Stimulated activated CD8-positive, alpha-beta memory T cell treated with anti-CD3 and anti-CD28 coated beads, Interleukin-7, amount 100 ng/mL, for 4 hours (primary cell): ENCODE data around the gene AP2A2.

Experiments
- DNase-seq, 2 donors: peaks; one replicate each; pipeline ENCODE4 v3.0.0-alpha.2; 2020; ENCODE audit warnings: low read depth in 2 of 2

The AP2A2 gene

DNA sequence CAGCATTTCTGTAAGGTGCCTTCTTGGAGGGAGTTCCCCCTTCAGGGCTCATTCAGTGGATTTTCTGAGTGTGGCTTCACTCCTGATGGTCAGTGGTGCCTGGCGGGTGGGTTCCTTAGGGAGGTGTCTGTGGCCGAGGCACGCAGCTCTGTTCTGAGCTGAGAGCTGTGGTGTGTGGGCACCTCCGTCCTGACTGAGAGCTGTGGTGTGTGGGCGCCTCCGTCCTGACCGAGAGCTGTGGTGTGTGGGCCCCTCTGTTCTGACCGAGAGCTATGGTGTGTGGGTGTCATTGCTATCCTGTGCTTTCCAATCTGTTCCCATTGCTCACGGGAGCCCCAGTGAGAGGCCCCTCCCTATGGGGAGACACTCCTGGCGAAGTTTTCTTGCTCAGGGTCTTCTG is 71.0 kb downstream of the AP2A2 start:
- no peak for DNase-seq

DNA sequence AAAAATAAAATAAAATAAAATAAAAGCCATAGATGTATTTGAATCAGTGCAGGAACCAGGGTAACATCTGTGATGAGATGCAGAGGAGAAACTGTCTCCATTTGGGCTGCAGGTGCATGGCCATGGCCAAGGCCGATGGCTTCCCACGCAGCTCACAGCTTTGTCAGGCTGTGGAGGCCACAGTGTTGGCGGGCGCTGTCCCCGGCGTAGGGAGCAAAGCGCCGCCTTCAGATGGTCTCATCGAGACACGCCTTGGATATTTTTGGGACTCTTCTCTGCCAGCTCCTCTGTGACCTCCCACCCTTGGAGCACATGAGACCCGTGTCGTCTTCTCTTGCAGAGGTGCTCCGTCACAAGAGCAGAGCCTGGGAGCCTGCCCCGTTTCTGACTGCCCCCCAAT is 72.2 kb downstream of the AP2A2 start:
- no peak for DNase-seq

DNA sequence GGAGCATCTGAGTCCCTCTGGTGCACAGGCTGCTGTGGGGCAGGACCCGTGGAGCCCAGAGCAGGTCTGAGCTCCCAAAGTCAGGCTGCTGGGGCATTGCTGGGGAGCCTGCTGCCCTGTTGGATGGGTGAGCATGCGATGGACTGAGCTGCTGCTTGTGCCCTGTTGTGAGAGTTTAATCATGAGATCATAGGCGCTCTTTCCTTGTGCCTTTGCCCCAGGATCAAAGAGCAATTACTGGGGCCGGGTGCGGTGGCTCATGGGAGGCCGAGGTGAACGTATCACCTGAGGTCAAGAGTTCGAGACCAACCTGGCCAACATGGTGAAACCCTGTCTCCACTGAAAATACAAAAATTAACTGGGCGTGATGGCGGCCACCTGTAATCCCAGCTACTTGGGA is 73.3 kb downstream of the AP2A2 start:
- DNase-seq = no peak

DNA sequence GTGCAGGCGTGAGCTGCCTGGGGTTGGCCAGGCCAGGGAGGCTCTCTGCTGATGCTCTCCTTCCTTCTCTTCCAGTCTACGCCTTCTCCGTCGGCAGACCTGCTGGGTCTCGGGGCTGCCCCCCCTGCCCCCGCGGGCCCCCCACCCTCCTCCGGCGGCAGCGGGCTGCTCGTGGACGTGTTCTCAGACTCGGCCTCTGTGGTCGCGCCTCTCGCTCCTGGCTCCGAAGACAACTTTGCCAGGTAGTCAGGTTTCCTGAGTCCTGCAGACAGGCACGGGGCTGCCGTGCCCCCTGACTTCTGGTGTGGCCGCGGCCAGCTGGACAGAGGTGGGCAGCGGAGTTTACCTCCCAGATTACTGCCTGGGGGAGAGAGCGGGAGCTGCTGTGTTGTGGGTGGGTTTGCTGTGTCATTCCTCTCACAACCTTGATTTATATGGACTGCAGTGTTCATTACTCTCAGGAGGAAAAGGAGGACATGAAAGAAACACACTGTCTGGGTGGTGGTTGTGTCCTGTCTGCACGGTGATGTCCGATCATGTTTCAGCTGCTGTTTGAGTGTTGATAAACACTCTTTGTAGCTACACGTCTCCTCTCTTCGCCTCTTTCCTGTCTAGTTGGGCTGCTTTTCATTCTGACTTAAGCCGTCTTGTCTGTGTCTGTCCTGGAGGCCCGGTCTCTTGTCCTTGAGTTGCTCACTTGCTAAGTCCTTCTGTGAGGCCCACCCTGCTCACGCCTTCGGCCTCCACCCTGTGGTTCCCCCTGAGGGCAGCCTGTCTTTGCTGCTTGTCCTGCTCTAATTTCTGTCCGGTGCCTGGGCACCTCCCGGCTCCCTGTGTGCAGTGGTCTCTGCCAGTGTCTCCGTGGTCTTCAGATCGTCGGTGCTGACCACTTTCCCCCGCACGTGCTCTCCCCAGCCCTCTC is 74.9 kb downstream of the AP2A2 start:
- DNase-seq = no peak

DNA sequence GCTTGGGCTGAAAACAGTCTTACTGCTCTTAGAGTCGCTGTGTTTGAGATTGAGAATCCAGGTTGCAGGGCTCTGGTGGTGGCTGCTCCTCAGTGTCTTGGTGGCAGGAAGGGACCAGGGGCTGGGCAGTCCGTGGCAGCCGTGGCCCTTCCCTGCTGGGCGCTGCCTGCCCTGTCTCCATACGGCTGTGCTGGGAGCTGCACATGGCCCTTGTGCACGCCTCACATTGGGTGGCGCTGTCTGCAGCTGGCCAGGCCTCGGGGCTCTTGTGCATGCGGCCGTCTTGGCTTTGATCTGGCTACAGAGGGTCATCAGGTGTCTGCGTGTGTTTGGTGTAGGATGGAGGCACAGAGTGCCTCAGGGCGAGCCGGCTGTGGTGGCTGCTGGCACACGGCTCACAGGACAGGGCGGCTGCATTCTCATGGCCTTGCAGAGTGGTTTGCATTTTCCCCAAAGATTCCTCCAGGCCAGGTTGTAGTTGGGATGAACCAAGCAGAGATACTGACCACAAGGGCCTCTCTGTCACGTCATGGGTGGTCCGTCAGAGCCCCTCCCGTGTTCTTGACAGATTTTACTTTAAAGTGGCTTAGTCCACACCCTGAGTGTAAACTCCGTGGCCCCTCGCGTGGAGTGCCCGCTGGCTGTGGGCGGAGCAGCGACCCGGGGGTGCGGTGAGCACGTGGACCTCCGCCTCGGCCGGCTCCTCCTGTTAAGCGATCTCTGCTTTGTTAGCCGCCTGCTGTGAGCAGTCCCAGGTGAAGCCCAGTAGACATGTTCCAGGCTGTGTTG is 76.1 kb downstream of the AP2A2 start:
- DNase-seq = no peak

DNA sequence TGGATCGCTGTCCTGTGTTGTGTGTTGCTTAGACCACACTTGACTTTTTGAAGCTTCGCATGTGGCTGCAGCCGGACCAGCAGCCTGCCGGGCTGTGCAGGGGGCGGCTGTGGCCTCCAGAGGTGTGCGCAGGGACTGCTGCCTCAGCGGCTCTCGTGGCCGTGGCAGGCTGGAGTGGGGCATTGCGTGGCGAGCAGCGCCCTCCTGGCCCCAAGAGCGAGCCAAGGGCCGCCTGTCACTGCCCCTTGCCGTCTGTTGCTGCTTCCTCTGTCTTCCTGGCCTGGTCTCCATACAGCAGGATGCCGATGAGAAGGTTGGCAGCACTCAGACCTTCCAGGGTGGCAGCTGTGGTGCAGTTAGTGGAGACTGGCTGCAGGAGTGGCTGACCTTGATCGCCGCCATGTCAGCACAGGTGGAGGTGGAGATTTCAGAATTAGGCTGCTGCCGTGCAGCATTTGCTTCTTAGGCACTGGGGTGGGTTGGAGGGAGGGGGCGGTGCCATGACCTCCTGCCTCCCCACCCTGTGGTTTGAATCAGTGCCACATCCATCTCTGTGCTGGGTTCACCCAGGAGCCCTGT is 76.8 kb downstream of the AP2A2 start:
- DNase-seq = no peak

DNA sequence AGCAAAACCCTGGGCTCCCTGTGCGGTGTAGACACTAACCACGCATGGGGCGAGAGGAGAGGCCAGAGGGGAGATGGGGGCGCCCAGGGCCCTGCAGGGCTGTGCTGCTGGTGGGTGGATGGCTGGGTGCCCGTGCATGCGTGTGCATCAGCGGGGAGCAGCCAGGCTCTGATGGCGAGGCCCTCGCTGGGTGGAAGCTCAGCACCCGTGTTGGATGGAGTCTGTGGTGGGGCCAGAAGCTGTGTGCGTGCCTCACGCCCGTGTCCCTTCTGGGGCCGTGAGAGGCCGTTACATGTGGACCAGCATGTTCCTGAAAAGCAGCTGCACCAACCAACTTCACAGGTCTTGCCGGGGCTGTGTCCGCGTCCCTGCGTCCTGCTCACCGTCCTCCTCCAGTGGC is 77.5 kb downstream of the AP2A2 start:
- DNase-seq = no peak

DNA sequence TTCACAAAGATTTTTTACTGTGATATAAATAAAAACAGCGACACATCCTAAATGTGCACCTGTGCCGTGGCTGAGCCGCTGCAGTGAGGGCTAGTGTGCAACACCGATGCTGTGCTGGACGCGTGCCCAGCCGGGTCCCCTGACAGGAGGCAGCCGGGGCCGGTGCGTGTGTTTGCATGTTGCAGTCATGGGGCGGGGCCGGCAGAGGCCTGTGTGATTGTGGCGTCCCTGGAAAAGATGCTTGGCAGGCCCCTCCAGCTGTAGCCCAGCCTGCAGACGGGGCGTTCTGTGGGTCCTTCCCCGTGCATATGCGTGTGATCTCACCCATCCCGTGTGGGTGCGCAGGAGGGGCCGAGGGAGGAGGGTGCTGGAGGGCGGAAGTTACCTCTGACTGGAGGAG is 80.3 kb downstream of the AP2A2 start:
- DNase-seq = no peak

DNA sequence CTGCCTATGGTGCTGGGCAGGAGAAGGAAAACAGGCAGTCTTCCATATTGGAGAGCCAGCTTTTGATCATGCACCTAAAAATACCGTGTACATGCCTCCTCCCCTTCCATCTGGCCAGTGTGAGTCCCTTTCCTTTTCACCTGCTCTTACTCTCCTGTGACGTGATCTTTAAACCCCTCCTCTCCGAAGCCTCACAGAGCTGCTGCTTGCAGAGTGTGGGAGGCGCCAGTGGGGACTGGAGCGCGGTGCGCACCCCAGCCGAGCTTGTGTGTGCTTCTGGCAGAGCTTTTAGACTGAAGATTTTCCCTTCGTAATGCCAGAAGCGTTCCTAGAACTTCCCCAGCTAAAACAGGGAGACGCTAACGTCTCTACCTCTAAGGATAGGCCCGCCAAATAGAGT is 81.1 kb downstream of the AP2A2 start:
- DNase-seq = no peak

DNA sequence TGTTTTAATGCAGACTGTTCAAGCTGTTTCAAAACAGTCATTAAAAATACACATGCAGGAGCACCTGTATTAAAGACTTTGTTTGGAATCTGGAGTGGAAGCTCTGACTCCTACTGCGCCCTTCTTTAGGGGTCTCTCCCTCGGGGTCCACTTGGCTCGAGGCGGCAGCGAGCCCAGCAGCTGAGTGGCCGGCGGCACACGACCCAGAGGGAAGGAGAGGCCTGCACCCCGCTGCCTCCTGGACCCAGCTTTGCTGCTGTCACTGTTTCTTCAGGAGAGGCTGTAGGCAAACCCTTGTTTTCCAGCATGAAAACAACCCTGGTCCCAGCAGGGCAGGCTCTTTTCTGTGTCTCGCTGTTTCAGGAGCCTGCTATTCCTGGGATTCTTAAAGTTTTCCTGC is 81.6 kb downstream of the AP2A2 start:
- DNase-seq = no peak

DNA sequence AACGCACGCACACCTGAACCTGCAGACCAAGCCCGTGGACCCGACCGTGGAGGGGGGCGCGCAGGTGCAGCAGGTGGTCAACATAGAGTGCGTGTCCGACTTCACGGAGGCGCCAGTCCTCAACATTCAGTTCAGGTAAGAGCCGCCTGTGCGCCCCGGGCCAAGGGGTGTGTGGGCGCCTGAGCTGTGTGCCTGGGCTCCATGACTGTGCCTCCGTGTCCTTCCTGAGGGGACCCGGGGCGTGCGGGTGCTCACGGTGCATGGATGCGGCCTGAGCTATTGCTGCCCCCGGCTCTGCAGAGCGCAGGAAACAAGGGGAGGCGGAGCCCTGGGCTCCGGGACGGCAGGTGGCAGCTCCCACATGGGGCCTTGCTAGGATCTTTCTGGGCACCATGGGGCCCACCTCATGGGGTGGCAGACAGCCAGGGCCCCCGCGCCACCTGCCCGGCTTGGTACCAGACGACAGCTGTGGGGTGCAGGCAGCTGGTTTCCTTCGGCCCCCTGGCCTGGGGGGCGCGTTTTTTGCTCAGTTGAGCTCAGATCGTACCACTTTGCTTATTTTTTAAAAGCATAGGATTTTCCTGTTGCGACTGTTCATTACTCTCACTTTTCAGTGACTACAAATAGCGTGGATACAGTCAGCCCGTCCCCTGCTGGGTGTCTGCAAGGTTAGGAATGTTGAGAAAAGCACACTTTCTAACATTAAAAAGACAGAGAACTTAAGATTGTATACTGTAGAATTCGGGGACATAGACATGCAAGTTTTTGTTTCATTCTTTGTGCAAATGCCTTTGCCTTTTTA is 82.5 kb downstream of the AP2A2 start:
- DNase-seq = no peak

DNA sequence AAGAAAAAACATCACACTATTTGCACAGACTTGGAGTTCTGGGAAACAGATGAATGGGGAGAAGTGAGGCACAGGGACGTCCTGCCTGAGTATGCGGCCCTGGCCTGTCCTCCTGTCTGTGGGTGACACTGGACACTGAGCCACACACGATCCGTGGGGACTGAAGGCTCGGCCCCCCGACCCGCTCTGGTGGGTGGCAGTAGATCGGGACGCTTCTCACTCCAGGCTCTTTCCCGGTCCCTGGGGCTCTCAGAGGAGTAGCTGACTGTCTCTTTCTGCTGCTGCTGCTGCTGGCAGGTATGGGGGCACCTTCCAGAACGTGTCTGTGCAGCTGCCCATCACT is 83.1 kb downstream of the AP2A2 start:
- no peak for DNase-seq

DNA sequence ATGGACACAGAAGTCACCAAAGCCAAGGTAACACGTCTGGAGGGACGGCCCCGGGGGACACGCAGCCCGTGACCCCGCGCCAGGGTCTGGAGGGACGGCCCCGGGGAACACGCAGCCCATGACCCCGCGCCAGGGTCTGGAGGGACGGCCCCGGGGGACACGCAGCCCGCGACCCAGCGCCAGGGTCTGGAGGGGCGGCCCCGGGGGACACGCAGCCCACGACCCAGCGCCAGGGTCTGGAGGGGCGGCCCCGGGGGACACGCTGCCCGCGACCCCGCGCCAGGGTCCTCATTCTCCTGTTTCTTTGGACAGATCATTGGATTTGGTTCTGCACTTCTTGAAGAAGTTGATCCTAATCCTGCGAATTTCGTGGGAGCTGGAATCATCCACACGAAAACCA is 83.7 kb downstream of the AP2A2 start:
- no peak for DNase-seq

DNA sequence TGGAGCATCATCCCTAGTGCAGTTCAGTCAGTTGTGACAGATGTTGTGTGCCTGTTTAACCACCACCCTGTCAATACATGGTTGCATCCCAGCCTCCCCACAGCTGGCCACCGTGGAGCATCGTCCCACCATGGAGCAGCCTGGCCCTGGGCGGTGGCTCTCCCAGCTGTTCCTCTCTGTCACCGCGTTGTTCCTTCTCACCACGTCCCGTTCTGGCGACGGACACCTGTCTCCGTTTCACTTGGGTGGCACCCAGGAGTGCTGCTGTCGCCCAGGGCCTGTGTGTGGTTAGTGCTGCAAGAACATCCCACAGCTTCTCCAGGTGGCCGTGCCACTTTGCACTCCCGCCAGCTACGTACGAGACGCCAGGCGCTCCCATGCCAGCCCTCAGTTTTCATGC is 84.3 kb downstream of the AP2A2 start:
- no peak for DNase-seq

DNA sequence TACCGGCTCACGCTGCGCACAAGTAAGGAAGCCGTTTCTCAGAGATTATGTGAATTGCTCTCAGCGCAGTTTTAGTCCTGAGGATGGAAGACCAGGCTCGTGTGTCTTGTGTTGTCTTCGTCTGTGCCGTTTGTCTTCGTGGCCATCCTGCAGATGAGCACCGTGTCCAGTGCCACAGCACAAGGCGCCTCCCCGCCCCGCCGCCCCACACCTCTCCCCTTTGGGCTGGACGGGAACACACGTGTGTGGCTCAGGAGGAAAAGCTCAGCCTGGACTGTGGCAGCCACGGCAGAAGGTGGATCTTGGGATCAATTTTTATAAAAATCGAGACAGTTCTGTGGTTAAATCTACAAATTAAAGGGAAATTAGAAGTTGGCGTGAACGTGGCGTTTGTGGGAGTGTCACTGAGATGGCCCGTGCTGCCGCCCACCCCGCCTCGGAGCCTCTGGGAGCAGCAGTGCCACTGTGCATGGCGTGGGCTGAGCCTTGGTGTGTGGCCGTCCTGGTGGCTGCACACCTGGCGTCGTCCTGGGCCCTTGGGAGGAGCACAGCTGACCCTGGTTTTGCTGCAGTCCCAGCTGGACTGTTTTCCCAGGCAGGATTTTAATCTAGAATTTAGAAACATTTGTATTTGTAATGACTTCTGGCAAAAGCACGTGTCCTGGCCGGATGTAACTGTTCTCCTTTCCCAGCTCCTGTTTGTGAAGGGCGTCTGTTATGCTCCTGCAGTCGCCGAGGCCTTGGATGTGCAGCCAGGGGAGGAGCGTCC is 85.1 kb downstream of the AP2A2 start:
- DNase-seq = no peak

DNA sequence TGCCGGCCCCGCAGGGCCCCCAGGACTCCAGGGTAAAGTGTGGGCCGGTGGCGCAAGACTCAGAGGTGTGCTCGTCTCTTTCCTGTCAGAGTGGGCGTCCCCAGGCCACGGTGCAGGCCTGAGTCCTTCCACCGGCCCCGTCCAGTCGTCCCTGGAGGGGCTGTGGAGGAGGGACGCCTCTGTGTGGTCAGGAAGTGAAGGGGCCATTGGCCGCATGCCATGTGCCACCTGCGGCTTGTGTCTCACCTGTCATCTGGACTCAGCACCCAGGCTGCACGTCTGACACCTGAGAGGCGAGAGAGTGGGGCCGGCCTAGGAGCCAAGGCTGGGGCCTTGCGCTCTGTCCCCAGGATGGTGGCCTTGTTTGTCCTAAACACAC is 85.6 kb downstream of the AP2A2 start:
- no peak for DNase-seq

DNA sequence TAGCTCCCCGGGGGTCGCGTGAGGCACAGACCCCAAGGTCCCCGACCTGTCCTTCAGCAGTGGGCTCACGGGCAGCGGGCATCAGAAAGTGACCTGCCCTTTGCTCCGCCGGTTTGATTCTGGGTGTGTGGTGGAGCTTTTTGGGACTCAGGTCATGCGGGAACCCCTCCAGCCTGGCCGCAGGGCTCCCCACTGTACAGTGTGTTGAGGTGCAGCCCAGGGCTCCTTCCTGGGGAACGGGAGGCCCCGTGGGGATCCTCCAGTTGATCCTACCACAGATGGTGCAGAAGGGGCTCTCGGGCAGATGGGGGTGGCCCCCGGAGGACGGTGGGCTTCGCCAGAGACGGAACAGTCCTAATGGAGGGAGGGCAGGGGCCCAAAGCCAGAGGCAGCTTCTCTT is 86.6 kb downstream of the AP2A2 start:
- no peak for DNase-seq

DNA sequence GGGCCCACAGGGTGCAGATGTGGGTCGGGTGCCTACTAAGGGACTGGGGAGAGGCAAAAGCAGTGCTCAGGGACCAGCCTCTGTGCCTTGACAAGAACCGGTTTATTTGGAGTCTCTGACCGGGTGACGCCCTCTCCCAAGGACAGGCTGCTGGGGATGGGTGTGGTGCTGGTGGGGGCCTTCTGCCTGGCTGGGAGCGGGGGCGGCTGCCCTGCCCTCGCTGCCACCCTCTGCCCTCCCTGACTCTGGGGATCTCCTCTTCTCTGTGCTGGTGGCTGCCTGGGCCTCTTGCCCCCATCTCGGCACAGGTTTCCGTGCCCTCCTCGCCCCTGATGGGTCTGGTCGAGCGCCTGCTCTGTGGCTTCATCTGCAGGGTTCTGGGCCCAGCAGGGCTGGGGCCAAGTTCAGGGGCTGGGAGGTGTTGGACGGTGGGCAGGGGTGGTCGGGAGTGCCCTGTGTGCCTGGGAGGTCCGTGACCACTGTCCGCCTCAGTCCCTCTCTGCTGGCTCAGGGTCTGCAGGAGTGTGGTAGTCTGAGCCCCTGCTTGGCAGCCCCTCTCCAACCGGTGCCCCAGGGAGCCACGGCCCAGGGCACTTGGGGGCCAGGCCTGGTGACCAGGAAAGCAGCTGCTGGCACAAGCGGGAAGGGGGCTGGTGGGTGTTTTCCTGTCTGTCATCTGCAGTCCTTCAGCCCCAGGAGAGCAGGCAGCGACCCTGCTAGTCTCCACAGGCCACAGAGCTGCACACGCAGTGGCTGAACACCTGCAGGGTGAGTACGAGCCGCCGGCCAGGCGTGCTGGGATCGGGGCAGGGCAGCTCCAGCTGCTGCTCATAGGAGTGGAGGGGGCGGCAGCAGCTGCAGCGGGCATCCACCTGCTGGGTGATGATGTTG is 87.3 kb downstream of the AP2A2 start:
- no peak for DNase-seq

DNA sequence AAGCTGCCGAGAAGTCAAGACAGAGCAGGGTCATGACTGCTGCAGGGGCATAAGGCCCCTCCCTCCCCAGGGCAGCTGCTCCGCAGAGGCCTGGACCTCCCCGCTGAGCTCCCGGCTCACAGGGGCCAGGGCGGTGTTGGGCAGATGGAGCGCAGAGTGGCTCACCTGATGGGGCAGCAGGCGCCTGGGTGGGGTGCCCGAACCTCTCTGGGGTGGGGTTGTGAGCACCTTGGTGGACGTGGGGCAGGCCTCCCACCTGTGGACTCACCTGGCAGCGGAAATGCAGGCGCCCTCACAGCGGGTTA is 87.9 kb downstream of the AP2A2 start:
- DNase-seq = no peak

DNA sequence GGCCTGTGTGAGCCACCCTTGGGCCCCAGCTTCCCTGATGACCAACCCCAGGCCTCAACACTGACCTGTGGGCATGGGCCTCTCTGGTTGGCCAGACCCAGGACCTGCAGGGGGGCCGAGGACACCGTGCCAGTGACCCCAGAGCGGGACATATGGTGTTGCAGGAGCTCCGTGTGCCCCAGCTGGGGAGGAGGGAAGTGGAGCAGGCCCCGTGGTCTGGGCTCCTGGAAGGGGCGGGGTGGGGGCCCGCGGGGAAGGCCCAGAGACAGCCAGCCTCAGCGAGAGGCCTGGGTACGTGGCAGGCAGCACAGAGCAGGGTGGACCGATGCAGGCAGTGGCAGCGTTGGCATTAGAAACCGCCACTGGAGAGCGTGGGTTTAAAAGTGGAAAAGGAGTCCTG is 88.6 kb downstream of the AP2A2 start:
- DNase-seq = no peak

DNA sequence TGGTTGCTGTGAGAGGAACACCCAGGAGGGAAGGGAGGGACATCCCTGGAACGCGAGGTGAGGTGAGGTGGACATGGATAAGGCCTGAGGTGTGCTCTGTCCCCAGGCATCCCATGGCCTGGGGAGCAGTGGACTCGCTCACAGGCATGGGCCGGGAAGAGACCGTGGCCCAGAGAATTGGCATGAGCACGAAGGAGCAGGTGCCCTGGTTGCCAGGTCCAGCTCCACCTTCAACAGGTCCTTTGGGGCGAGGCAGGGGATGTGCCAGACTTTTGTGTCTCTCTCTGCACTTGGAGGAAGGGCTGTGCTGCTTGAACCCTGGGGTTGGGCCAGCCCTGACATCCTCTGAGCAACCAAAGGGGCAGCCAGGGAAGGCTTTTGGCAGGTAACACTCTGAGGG is 89.4 kb downstream of the AP2A2 start:
- no peak for DNase-seq
